ENCODE results near the gene TNFRSF4. TPM values are rescaled to one million over a fixed set of nuclear protein-coding genes. Genes with fewer than 3 reads are reported as not detected.

The TNFRSF4 gene
- total and polyA plus RNA-seq, 2 of the 8 experiments (the other 6 are each of a cell fraction or from before 2014, with no cell fraction given): 0.06 TPM; not detected in 1

- Histone ChIP-seq H3K79me2 (ENCODE audit: control insufficient read depth in 1 of 2, insufficient read depth in 2 of 2, low read length in 2 of 2) (no peaks in the 10 kb centered on the region; a peak in 1 of 4 replicates), H3K14ac (ENCODE audit: insufficient read length) (no peak overlapping the region), H3K4me1 (replicated peaks in 1 of 4; ENCODE audit: control insufficient read depth in 3 of 4, insufficient read depth in 4 of 4, low read length in 3 of 4) (peaks cover 0 to 10% (median 1%) of the 10 kb centered on the region in 4 experiments; a peak in 5 of 7 replicates), H4K8ac (ENCODE audit: extremely low read depth, insufficient read depth, low read length) (no peak overlapping the region), H4K20me1 (replicated peaks in 1 of 2; ENCODE audit: control insufficient read depth in 1 of 2, insufficient read depth in 2 of 2, low read length in 2 of 2) (peaks cover 4 to 9% of the 10 kb centered on the region in 2 experiments), H4K5ac (ENCODE audit: insufficient read length, low read depth, low read length) (no peak overlapping the region), H2AK5ac (ENCODE audit: low read depth, low read length) (no peak overlapping the region), H2BK5ac (ENCODE audit: low read depth, low read length) (no peak overlapping the region), H3K23ac (ENCODE audit: insufficient read length) (no peak overlapping the region), H3K4ac (replicated peaks; ENCODE audit: insufficient read length, low read depth, low read length) (no peak overlapping the region), H2BK120ac (replicated peaks; ENCODE audit: low read depth, low read length) (no peak overlapping the region), H3K4me3 (ENCODE audit: extremely low read depth in 1 of 4, insufficient read depth in 2 of 4, low read depth in 3 of 4, low read length in 4 of 4) (no peak overlapping the region), H4K91ac (replicated peaks; ENCODE audit: insufficient read length, low read length) (no peak overlapping the region), H3K56ac (replicated peaks; ENCODE audit: insufficient read length, low read depth, low read length) (no peak overlapping the region), H3K79me1 (ENCODE audit: low read depth, low read length) (no peaks in the 10 kb centered on the region), H2AFZ (ENCODE audit: low read length) (no peak overlapping the region), H2BK15ac (ENCODE audit: low read length) (no peak overlapping the region), H3K9me3 (ENCODE audit: insufficient read depth in 2 of 2, low read depth in 1 of 2, low read length in 1 of 2) (no peaks in the 10 kb centered on the region), H3K18ac (ENCODE audit: extremely low read depth, low read length) (no peak overlapping the region), H3K9ac (replicated peaks in 1 of 4; ENCODE audit: extremely low read depth in 1 of 4, low read depth in 3 of 4, low read length in 3 of 4) (no peak overlapping the region), H2BK20ac (ENCODE audit: low read length) (no peak overlapping the region), H3K36me3 (ENCODE audit: control insufficient read depth in 2 of 4, insufficient read depth in 4 of 4, low read length in 3 of 4) (no peaks in the 10 kb centered on the region), H3K27me3 (replicated peaks in 1 of 4; ENCODE audit: control insufficient read depth in 3 of 4, extremely low read depth in 1 of 4, insufficient read depth in 3 of 4, low read length in 3 of 4) (peaks cover 2 to 19% (median 11%) of the 10 kb centered on the region in 4 experiments; a peak in 6 of 7 replicates), H3K23me2 (ENCODE audit: low read depth, low read length) (no peaks in the 10 kb centered on the region; the same call in 1 of the 2 replicates), H2BK12ac (ENCODE audit: low read depth, low read length) (no peak overlapping the region), H3K4me2 (ENCODE audit: insufficient read depth in 1 of 2, low read depth in 2 of 2, low read length in 2 of 2) (no peak overlapping the region), H3K27ac (ENCODE audit: low read depth, low read length) (no peak overlapping the region)
- ChIA-PET CTCF (ENCODE audit: partially characterized antibody) (interaction anchor here (0.8 to 1.1 kb wide), 2 partner anchors 10 to 121 kb away, joined by 3 to 5 read pairs; no protein-coding TSS in a partner anchor), POLR2A (ENCODE audit: partially characterized antibody) (interaction anchor here (0.7 to 0.8 kb wide), 2 partner anchors 9 to 212 kb away, joined by 3 read pairs; no protein-coding TSS in a partner anchor)
- DNase-seq (ENCODE audit: low read depth in 1 of 2, low spot score in 2 of 2) (no peak), FAIRE-seq (no peak)
- 97% methylated on average over 13 of the region's 23 CpGs; no CpG with 5 or more reads in 1 of the 2 experiments for WGBS, 2 experiments (ENCODE audit: extremely low coverage in 1 of 2, insufficient coverage in 1 of 2, insufficient read length in 1 of 2, insufficient replicate concordance in 2 of 2, low coverage in 1 of 2, low lambda C conversion rate in 2 of 2, missing lambda C conversion rate in 1 of 2)
- TF ChIP-seq SAP30 (IDR thresholded peaks at IDR 0.05; ENCODE audit: insufficient read depth, insufficient replicate concordance, low read length): no peak
- no peak for TF ChIP-seq JUND (IDR thresholded peaks at IDR 0.05; ENCODE audit: low read length)
- no peak for TF ChIP-seq CTBP2 (IDR thresholded peaks at IDR 0.05; ENCODE audit: borderline replicate concordance, insufficient read depth, insufficient read length, low read length)
- no peak for TF ChIP-seq NRF1 (IDR thresholded peaks at IDR 0.05; ENCODE audit: low read depth, low read length)
- no peak for TF ChIP-seq HDAC6 (IDR thresholded peaks at IDR 0.05; ENCODE audit: low read depth, low read length)
- no peak for TF ChIP-seq ASH2L (IDR thresholded peaks at IDR 0.05; ENCODE audit: low read length)
- no peak for TF ChIP-seq EP300 (IDR thresholded peaks at IDR 0.05; ENCODE audit: borderline replicate concordance in 1 of 2, low read depth in 2 of 2, low read length in 2 of 2)
- TF ChIP-seq POLR2AphosphoS5 (IDR thresholded peaks at IDR 0.05; ENCODE audit: low read depth, low read length): no peak
- no peak for TF ChIP-seq CTCF (IDR thresholded peaks at IDR 0.05; ENCODE audit: control extremely low read depth in 1 of 3, insufficient read depth in 1 of 3, low read depth in 1 of 3, low read length in 3 of 3)
- no peak for TF ChIP-seq PHF8 (conservative IDR thresholded peaks at IDR 0.05; ENCODE audit: low read depth, low read length)
- TF ChIP-seq ZNF274 (IDR thresholded peaks at IDR 0.05; ENCODE audit: borderline replicate concordance, extremely low read depth, low read length): no peak
Measured at GRCh38 chr1:1243266-1243660, 29.3 kb upstream of the TNFRSF4 start.
